ENCODE measurements around the gene DRAM1.
"Not testable (repeated sequence)": the region's sequence is repeated elsewhere in the genome, so short reads cannot be mapped to it uniquely, and the experiment has no call there.

DRAM1 gene

DNA sequence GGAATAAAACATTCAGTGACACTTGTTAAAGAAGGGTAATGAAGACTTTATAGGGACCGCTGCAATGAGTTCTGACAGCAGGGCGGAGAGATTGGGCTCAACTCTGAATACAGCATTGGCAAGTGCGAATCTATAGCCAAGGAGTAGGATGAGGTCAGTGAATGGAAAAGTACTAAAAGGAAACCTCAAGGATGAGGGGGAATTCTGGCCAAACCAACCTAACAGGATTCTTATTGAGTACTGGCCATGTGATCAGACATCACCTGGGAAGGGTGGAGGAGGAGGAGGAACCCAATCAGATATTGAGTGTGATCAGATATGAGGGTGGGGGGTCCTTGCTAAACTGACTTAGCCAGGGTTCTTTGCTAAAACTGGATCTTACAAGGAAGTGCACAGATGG lies 31.0 kb downstream of the DRAM1 start:
- no peak for DNase-seq

DNA sequence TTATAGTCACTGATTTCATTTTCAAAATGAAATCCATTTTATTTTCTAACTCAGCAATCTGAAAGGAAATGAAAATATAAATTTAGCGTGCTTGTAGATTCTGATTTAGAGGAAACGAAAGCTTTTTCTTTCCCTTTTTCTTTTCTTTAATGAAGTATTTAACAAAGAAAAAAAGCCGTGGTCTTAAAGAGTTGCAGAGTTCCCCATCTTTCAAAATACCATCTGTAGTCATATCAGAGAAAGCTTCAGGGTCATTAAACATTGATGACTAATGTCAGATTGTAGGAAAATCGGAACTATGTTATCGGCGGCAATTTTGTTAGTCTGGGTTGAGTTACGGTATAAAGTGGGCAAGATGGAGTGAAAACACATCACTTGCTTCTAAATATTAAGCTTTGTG lies 32.3 kb downstream of the DRAM1 start:
- no peak for DNase-seq

DNA sequence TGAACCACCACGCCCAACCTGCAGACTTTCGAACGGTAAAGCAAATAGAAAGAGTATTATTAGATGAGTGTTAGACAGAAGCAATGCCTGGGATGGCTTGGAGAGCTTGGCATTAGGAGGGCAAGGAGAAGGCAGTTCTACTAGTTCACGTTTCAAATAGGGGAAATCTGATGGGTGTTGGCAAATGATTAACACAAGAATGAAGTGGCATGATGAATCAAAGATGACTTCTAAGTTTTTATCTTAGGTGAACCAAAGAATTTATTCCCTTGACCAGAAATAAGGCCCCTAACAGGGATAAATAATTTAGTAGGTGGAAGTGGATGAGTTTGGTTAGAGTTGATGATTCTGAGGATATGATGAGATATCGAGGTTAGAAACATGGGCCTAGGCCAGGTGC lies 38.5 kb downstream of the DRAM1 start:
- DNase-seq: no peak

DNA sequence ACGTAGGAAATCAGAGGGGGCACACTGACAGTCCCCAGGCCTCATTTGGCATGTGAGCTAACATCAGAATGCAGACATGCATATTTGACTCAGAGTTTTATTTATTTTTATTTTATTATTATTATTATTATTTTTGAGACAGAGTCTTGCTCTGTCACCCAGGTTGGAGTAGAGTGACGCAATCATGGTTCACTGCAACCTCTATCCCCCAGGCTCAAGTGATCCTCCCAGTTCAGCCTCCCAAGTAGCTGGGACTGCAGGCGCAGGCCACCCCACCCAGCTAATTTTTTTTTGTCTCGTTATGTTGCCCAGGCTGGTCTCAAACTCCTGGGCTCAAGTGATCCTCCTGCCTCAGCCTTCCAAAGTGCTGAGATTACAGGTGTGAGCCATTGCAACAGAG lies 41.4 kb downstream of the DRAM1 start:
- not testable (repeated sequence) for DNase-seq

DNA sequence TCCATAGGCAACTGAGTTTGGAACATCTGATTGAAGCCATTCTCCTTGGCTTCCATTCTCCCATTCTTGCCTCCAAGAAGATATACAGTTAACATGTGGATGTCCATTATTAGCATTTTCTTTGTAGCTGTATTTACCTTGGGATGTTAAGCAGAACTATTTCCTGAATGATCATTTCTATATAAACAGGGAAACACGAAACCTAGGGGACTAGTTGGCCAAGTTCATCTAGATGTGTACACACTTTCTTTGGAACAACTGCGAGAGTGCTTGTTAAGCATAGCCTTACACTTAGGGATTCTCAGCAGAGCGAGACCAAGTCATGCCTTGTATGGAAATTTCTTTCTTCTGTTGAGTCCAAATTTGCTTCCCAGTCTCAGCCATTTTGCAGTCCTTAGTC lies 42.1 kb downstream of the DRAM1 start:
- DNase-seq: no peak

DNA sequence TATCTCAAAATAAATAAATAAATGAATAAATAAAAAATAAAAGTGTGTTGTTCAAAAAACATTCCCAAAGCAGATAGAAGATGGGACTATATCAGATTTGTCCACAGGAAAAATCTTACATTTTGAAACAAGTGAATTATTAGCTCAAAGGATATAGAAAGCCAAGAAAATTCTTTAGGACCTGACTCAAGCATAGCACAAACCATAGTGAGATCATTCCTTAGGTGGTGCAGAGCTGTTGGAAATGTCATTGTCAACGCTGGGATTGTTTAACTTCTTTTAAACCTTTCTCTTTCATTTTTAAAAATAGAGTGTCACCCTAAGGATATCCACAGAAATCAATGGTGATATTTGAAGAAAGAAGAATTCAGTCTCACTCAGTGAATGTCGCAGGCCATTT lies 43.5 kb downstream of the DRAM1 start:
- no peak for DNase-seq

DNA sequence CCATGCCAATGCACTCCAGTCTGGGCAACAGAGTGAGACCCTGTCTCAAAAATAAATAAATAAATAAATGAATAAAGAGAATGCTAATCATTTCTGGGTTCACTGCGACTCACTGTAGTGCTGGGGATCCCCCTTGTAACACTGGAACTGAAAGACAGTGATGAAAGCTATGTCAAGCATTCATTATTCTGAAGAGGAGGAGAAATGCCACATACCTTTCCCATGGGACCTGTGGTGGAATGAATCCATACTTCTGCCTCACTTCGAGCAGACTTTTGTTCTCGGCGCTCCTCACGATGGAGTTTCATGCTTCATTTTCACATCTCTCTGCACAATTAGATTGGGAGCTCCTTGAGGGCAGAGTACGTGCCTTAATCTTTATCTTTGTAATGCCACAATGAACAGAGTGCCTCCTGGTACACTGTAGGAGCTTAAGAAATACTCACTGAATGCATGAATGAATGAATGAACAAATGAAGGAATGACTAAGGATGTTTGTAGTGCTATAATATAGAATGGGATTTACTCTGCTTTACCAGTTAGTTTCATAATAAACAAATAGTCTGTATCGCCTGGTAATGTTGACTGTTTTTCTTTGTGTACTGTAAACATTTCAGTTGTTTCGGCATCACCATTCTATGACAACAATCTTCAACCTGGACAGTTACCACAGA lies 45.8 kb downstream of the DRAM1 start:
- DNase-seq: no peak

DNA sequence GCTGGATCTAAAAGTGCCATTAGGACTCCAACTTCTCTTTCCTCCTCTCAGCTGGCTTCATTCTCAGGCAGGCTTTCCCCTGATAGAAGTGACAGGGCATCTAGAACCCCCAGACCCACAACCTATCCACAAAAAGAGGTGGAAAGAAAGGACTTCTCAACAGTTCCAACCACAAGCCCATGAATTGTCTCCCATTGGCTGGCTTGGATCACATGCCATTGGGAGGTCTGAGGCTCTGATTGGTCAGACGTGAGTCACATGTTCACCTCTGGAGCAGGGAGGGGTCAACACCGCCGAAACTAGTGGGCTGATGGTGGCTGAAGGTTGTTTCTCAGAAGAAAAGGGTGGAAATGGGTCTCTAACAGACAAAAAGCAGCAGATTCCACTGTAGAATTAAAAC lies 47.2 kb downstream of the DRAM1 start:
- DNase-seq: no peak

DNA sequence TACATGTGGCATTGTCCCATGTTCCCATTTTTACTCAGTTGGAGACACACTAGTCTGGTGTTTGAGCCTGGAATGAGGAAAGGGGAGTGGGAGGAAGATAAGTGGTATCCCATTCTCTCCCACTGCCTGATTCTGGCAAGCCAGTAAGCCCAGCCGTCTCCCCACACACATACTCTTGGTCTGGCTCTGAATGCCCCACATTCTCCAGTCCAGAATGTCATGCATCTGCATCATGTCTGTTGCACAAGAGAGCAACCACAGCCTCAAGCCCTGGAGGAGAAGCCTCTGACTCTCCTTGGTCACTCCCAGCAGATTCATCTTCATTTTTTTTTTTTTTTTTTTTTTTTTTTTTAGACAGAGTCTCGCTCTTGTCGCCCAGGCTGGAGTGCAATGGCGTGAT lies 48.0 kb downstream of the DRAM1 start:
- no peak for DNase-seq

DNA sequence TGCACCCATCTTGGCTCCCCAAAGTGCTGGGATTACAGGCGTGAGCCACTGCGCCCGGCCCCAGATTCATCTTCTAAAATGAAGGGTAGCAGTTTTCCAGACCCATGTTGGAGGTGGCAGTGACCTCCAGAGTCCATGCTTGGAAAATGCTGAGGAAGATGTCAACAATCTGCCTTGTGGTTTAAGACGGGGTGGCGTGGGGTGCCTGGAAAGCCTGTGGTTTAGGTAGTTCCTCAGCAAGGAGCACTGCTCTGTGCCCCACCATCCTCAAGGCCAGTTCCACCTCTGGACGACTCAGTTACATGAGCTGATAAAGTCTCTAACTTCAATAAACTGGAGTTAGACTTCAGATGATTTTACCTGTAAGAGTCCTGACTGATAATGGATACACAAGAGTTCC lies 48.6 kb downstream of the DRAM1 start:
- no peak for DNase-seq

DNA sequence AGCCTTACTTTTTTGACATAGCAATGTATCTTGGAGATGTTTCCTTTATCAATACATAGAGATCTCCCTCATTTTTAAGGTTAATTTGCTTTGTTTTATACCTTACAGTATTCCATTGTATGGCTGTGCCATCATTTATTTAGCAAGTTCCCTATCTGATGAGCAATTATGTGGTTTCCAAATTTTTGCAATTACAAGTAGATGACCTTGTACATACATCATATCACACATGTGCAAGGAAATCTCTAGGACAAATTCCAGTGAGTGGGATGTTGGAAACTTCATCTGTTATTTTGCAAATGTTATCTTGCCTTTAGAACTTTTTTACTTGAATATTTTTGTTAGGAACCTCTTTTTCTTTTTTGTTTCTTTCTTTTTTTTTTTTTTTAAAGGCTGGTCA lies 49.7 kb downstream of the DRAM1 start:
- no peak for DNase-seq

DNA sequence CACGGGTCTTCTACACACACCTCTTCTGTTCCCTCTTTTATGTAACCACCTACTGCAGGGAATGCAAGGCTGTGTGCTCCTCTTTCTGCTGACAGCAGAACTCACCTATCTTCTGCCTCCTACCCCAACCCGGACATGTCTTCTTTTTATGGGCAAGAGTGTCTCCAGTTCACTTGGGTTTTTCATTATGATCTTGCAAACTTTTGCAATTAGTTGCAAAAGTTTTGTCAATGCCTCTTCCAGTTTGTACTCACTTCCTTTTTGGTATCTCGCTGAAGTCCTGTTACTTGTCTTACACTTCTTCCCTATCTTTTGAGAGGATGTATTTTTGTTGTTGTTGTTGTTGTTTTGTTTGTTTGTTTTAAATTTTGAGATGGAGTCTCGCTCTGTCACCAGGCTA lies 50.6 kb downstream of the DRAM1 start:
- no peak for DNase-seq

DNA sequence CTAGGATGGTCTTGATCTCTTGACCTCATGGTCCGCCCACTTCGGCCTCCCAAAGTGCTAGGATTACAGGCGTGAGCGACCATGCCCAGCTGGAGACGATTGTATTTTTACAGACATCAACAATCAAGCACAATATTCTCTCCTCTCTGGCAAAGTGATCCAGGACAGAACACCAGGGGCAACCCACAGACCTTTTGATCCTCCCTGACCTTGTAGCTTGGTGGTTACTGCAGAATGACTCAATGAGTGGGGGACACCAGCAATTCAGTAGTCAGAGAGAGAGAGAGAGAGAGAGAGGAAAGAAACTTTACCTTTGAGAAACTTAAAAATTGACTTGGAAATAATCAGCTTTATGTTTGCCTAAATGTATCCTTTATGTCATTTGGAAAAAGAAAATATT lies 51.2 kb downstream of the DRAM1 start:
- no peak for DNase-seq

DNA sequence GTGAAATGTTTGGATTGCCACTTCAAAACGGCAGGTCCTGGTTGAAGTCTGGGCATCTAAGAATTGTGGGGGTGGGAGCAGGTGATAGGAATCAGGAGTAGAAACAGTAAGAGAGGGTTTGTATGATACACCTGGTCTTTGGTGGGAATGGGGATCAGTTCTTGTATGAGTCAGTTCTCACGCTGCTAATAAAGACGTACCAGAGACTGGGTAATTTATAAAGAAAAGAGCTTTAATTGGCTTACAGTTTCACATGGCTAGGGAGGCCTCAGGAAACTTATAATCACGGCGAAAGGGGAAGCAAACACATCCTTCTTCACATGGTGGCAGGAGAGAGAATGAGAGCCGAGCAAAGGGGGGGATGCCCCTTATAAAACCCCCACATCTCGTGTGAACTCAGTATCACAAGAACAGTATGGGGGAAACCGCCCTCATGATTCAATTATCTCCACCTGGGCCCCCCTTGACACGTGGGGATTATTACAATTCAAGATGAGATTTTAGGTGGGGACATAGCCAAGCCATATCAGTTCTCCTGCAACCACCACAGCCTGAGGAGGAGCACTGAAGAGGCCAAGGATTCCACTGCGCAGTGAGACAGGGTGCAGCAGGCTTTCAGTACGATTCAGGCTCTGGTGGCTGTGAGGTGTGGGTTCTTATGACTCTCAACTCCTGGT lies 52.1 kb downstream of the DRAM1 start:
- no peak for DNase-seq

DNA sequence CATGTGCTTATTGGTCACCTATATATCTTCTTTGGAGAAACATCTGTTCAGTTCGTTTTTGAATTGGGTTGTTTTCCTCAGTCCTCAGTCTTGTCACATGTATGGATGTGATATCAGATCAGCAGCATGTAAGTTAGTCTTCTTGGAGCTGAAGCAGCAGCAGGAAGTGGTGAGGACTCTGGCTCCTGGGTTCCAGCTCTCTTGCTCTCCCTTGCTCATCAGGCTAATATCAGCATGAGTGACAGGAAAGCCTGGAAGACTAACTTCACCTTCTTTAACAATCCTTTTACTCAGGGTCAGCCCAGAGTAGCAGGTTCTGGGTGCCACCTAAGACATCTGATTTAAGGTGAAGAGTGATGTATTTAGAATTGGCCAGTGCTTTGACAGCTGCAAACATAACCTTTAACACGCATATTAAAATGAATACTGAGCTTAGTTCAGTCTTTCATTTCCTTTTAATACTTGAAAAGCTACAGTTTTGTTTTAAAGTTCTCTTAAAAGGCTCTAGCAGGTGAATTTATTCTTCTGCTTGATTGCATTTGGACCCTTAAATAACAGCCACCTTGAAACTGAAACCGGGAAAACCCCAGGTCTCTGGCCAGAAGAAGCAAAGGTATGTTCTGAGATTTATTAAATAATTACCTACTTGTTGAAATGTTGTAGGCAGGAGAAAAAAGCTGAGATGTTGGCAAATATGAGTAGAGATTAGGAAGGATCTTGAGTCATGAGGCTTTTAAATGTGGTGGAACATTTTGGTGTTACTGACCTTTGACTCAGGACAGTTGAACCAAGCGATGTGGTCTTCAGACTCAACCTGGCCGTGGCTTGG lies 54.3 kb downstream of the DRAM1 start:
- DNase-seq: no peak

DNA sequence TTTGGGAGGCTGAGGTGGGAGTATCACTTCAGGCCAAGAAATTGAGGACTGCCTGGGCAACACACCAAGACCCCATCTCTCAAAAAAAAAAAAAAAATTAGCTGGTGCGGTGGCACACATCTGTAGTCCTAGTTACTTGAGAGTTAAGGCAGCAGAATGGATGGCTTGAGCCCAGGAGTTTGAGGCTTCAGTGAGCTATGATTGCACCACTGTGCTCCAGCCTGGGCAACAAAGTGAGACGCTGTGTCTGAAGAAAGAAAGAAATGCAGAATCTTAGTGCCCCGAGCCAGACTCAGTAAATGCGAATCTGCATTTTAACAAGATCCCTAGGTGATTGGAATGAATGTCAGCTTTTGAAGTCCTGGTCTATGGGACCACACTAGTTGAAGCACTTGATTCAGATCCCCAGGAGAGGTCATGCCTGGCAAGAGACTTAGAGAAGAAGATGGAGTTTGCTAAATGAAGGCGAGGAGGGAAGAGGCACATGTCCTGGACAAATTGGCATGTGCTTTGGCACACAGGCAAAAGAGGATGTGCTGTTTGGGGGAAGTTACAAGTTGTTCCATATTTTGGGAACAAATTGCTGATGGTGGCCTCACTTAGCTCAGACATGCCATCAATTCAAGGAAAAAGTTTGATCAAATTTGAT lies 56.6 kb downstream of the DRAM1 start:
- no peak for DNase-seq

DNA sequence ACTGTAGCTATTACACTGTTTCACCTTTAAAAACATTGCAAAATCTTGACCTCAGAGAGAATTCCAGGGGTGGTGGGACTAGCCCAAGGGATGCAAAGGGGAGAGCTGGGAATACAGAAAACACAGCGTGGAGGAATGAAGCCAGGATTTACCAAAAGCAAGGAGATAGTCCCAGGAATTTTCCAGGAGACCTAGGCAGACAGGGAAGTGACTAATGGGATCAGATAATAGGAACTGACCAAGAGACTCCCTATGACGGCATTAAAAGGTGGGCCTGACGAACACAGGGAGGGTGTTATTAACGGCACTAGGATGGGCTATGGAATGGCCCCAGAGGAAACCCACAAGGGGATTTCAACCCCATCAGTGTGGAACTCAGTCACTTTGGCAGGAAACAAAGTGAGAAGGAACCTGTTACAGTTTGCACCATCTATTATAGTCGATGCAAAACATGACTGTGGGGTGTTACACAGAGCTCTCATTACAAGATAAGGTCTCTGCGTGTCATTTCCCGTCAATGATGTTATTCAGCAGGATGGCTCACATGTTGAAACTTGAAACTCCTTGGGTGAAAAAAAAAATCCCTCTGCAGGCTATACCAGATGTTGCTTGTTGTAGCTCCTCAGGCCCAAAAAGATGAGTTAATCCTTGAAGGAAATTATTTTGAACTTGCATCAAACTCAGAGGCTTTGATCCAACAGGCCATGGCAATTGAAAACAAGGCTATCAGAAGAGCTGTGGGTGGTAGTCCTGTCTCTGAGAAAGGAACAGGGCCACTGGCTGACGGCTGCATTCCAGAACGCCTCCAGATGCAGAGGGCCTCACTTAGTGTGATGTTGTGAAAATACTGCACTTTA lies 58.7 kb downstream of the DRAM1 start:
- DNase-seq: no peak

DNA sequence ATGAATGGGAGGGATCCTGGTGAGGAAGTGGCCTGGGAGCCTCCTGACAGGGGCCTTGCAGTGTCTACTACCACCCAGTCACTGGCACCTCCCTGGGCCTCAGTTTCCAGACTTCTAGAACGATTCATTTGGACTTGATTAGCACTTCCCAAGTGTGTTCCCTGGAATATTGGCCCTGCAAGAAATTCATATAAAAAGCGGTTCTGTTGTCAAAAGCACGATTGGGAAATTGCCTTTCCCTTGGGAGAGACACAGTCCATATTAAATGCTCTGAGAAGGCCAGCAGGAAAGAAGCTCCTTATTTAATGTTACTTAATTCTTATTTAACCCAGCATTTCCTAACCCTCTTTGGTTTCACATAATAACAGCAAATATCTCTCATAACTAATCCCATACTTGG lies 61.9 kb downstream of the DRAM1 start:
- DNase-seq: no peak

DNA sequence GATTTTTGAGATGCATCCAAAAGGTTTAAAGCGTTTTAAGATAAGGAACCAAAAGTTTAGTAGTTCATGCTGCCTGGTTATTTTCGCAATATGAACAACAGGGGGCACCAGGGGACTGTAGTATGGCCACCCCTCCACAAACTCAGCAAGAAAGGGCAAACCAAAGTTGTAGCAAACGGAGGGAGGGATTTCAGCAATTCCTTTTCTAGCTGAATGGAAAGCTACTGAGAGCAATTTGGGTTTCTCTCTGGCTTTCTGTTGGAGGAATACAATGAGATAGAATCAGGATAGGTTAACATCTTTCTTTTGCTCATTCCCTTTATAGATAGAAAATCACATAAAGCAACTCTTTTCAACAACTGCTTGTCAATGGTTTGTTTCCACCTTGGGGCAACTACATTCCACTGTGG lies 62.5 kb downstream of the DRAM1 start:
- DNase-seq: peak; percentile 34

DNA sequence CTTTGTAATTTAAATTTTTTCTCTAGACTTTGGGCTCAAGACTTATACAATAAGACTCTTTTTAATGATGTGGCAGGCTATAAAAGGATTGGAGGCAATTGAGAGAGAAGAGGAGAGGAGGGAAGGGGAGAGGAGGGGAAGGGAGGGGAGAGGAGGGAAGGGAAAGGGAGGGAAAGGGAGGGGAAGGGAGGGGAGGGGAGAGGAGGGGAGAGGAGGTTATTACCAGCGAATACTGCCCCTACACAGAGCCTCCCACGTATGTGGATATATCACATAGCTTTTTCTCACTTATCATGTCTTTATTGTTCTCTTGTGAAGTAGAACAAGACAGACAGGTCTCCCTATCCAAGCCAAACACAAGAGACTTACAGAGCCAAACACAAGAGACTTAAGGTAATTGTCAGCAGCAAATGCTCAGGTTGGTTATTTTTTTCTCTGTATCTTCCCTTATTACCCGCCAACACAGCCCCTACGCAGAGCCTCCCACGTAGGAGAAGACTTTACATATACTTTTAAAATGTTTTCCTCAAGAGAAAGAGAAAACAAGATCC lies 63.1 kb downstream of the DRAM1 start:
- no peak for DNase-seq

DNA sequence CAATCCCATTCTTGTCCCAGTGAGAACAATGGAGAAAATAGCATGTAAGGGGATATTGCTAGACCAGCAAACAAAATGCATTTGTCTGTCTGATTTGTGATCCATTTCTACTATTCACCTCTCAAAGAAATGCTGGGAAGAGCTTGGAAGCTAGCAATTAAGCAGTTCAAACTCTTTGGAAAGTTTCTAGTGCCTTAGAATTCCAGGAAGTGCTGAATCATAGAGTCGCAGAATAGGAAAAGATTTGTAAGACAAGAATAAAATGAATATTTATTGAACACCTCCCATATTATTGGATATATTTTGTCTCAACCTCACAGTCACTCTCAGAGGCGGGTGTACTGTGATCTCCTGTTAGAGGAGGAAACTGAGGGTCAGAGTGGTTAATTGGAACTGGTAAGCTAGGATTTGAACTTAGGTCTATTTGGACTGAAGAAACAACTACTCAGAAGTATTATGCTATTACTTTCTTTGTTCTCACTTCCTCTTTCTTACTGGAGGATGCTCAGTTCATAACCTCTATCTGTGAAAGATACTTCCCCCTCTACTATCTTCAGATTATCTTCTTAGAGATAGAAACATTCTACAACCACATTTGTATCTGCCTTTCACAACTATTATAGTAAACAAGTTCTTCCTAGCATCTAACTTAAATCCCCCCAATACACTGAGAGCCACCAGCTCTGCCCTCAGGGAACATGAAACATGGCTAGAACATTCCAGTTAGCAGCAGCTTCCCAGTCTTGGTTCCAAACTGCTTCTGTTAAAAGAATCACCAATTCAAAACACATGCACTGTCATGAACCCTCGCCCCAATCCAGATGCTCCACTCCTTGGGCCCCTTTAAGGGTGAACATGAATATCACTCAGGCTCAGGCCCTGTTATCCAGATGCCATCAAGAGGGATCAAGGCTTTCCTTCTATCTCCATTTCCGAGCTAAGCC lies 64.2 kb downstream of the DRAM1 start:
- no peak for DNase-seq
